GOT3 (cell line): ENCODE results near the gene DHRS12.

Experiments used
- DNase-seq: peaks from one replicate; lab custom pipeline; 2025; ENCODE audit warnings: mixed read lengths; lab: John Stamatoyannopoulos, UW

Gene DHRS12

GRCh38 chr13:51781246-51782022 is 22.5 kb downstream of the DHRS12 start:
- no peak for DNase-seq

GRCh38 chr13:51780099-51780498 is 23.9 kb downstream of the DHRS12 start:
- no peak for DNase-seq

GRCh38 chr13:51778392-51778791 is 25.6 kb downstream of the DHRS12 start:
- no peak for DNase-seq

GRCh38 chr13:51777921-51778320 is 26.0 kb downstream of the DHRS12 start:
- no peak for DNase-seq

- DNase-seq = no peak
Observed at GRCh38 chr13:51776179-51776578, 27.8 kb downstream of the DHRS12 start.

- DNase-seq = no peak
Observed at GRCh38 chr13:51773515-51773914, 30.4 kb downstream of the DHRS12 start.

GRCh38 chr13:51772781-51773180 is 31.2 kb downstream of the DHRS12 start:
- DNase-seq = no peak

- no peak for DNase-seq
Observed at GRCh38 chr13:51772105-51772455, 31.9 kb downstream of the DHRS12 start.

- no peak for DNase-seq
Observed at GRCh38 chr13:51771418-51772104, 32.4 kb downstream of the DHRS12 start.

GRCh38 chr13:51770681-51771417 is 33.1 kb downstream of the DHRS12 start:
- no peak for DNase-seq

- no peak for DNase-seq
Observed at GRCh38 chr13:51770160-51770559, 33.8 kb downstream of the DHRS12 start.

GRCh38 chr13:51769455-51770127 is 34.4 kb downstream of the DHRS12 start:
- DNase-seq = no peak

GRCh38 chr13:51768976-51769375 is 35.0 kb downstream of the DHRS12 start:
- no peak for DNase-seq

- DNase-seq = no peak
Observed at GRCh38 chr13:51768378-51768921, 35.5 kb downstream of the DHRS12 start.

GRCh38 chr13:51767100-51767499 is 36.9 kb downstream of the DHRS12 start:
- DNase-seq = no peak

- DNase-seq = no peak
Observed at GRCh38 chr13:51765142-51765515, 38.8 kb downstream of the DHRS12 start.

GRCh38 chr13:51764184-51765141 is 39.5 kb downstream of the DHRS12 start:
- DNase-seq = no peak

GRCh38 chr13:51763486-51763885 is 40.5 kb downstream of the DHRS12 start:
- no peak for DNase-seq

- DNase-seq = no peak
Observed at GRCh38 chr13:51761643-51762350, 42.2 kb downstream of the DHRS12 start.

GRCh38 chr13:51760592-51760991 is 43.4 kb downstream of the DHRS12 start:
- DNase-seq = no peak
